ENCODE measurements around the gene CD248. TPM values are rescaled to one million over a fixed set of nuclear protein-coding genes. Genes with fewer than 3 reads are reported as not detected.

Gene CD248
- total RNA-seq, 1 experiment from 2014 or later: 2.6 TPM

- Mint-ChIP-seq H3K27me3 (ENCODE audit: low read depth) (no peaks in the 10 kb centered on the region), H3K4me3 (no peak overlapping the region), H3K36me3 (peaks cover 10% of the 10 kb centered on the region), H3K27ac (0 out of 2 replicates have a peak overlapping the region, but pooled peaks have one; percentile 27), H3K9me3 (no peaks in the 10 kb centered on the region), H3K4me1 (peaks cover 16% of the 10 kb centered on the region)
- no peak for DNase-seq (ENCODE audit: low spot score)
- no peak for ATAC-seq
- CTCF ChIA-PET: interaction anchor here (0.5 to 2.7 kb wide), 7 partner anchors 10 to 79 kb away, joined by 3 to 17 read pairs (median 4); no protein-coding TSS in a partner anchor
- TF ChIP-seq SMAD4 (CRISPR knock-in tag; IDR thresholded peaks at IDR 0.05) (no peak), ZNF232 (CRISPR knock-in tag; IDR thresholded peaks at IDR 0.05) (no peak), CREB1 (CRISPR knock-in tag; IDR thresholded peaks at IDR 0.05) (no peak), MXD4 (CRISPR knock-in tag; IDR thresholded peaks at IDR 0.05; ENCODE audit: borderline replicate concordance) (no peak), ZNF219 (CRISPR knock-in tag; IDR thresholded peaks at IDR 0.05; ENCODE audit: borderline replicate concordance) (no peak), JAZF1 (CRISPR knock-in tag; IDR thresholded peaks at IDR 0.05) (no peak), CREM (CRISPR knock-in tag; IDR thresholded peaks at IDR 0.05) (no peak), SOX15 (CRISPR knock-in tag; IDR thresholded peaks at IDR 0.05) (no peak), ARID4B (CRISPR knock-in tag; IDR thresholded peaks at IDR 0.05; ENCODE audit: borderline replicate concordance) (no peak), ATF1 (CRISPR knock-in tag; IDR thresholded peaks at IDR 0.05) (no peak), E2F5 (CRISPR knock-in tag; IDR thresholded peaks at IDR 0.05) (no peak), GTF2I (CRISPR knock-in tag; conservative IDR thresholded peaks at IDR 0.05) (no peak)
- POLR2A ChIA-PET: interaction anchor here (1.3 kb wide), 1 partner anchor 26 kb away, joined by 5 read pairs; no protein-coding TSS in a partner anchor
These were observed 21.7 kb upstream of the CD248 start for GRCh38 chr11:66338276-66339161.

- ChIA-PET CTCF (interaction anchor here (0.5 to 8.7 kb wide), 8 partner anchors 9 to 81 kb away, joined by 3 to 319 read pairs (median 4); no protein-coding TSS in a partner anchor), POLR2A (interaction anchor here (1.3 kb wide), 1 partner anchor 25 kb away, joined by 5 read pairs; no protein-coding TSS in a partner anchor)
- no peak for ATAC-seq
- no peak overlapping the region for H3K4me3 Mint-ChIP-seq
- H3K4me1 Mint-ChIP-seq: peaks cover 16% of the 10 kb centered on the region
- DNase-seq (ENCODE audit: low spot score): no peak
- no peaks in the 10 kb centered on the region for H3K27me3 Mint-ChIP-seq (ENCODE audit: low read depth)
- 0 out of 2 replicates have a peak overlapping the region, but pooled peaks have one; percentile 78 for H3K27ac Mint-ChIP-seq
- no peaks in the 10 kb centered on the region for H3K9me3 Mint-ChIP-seq
- peaks cover 10% of the 10 kb centered on the region for H3K36me3 Mint-ChIP-seq
- no peak for TF ChIP-seq ZNF281 (CRISPR knock-in tag; IDR thresholded peaks at IDR 0.05)
- no peak for TF ChIP-seq NFYB (CRISPR knock-in tag; conservative IDR thresholded peaks at IDR 0.05; ENCODE audit: low read depth)
- TF ChIP-seq ATF6 (CRISPR knock-in tag; IDR thresholded peaks at IDR 0.05): no peak
- no peak for TF ChIP-seq AFF4 (CRISPR knock-in tag; IDR thresholded peaks at IDR 0.05; ENCODE audit: borderline replicate concordance)
- TF ChIP-seq FOXK1 (CRISPR knock-in tag; IDR thresholded peaks at IDR 0.05): no peak
- TF ChIP-seq ZNF121 (CRISPR knock-in tag; IDR thresholded peaks at IDR 0.05): no peak
- TF ChIP-seq TEAD4 (CRISPR knock-in tag; IDR thresholded peaks at IDR 0.05): no peak
- TF ChIP-seq ATF1 (CRISPR knock-in tag; IDR thresholded peaks at IDR 0.05): no peak
These were observed 20.5 kb upstream of the CD248 start for GRCh38 chr11:66337103-66337899.
